Activated naive CD4-positive, alpha-beta T cell treated with anti-CD3 and anti-CD28 coated beads for 36 hours (primary cell): ENCODE measurements around the gene FGGY. TPM values are rescaled to one million over a fixed set of nuclear protein-coding genes. Genes with fewer than 3 reads are reported as not detected.
"Not testable (repeated sequence)": the region's sequence is repeated elsewhere in the genome, so short reads cannot be mapped to it uniquely, and the experiment has no call there.

Source experiments
- CTCF ChIA-PET: fragments of 350-600 bp; sonication (Branson Sonifier 250); formaldehyde crosslinking; loops from one replicate; lab custom pipeline; 2021; ENCODE audit warnings: antibody characterized with exemption; lab: Charles Lee
- DNase-seq: peaks from one replicate; pipeline ENCODE4 v3.0.0-alpha.2; 2020
- H3K27ac Mint-ChIP-seq: one replicate; pipeline ENCODE4 v1.8.0; 2021; ENCODE audit warnings: mild to moderate bottlenecking, mixed read lengths
- H3K27me3 Mint-ChIP-seq: one replicate; pipeline ENCODE4 v1.8.0; 2021; ENCODE audit warnings: low read depth, mixed read lengths
- H3K36me3 Mint-ChIP-seq: one replicate; pipeline ENCODE4 v1.8.0; 2021; ENCODE audit warnings: low read depth, mixed read lengths
- H3K4me1 Mint-ChIP-seq: one replicate; pipeline ENCODE4 v1.8.0; 2021; ENCODE audit warnings: low read depth, mixed read lengths
- H3K4me3 Mint-ChIP-seq: one replicate; pipeline ENCODE4 v1.8.0; 2021; ENCODE audit warnings: mild to moderate bottlenecking, moderate library complexity, mixed read lengths
- H3K9me3 Mint-ChIP-seq: one replicate; pipeline ENCODE4 v1.8.0; 2021; ENCODE audit warnings: mixed read lengths
- intact Hi-C: fragments of 100-400 bp; cut with micrococcal nuclease; formaldehyde crosslinking; loops from one replicate; pipeline ENCODE4 v1.15.1; 2023
- total RNA-seq, 2 experiments: library from RNA; stranded (reverse); gene quantifications; one replicate each; pipeline ENCODE4 v1.2.3, GENCODE V29; 2021

The FGGY gene
- total RNA-seq, 2 experiments from 2014 or later: 9.8 to 10.9 TPM

GRCh38 chr1:59732214-59732955 is 435.5 kb downstream of the FGGY start:
- H3K36me3 Mint-ChIP-seq: peaks cover 13% of the 10 kb centered on the region
- no peaks in the 10 kb centered on the region for H3K27me3 Mint-ChIP-seq
- intact Hi-C loops: no loop called here
- H3K27ac Mint-ChIP-seq: no peak overlapping the region
- no peak overlapping the region for H3K4me3 Mint-ChIP-seq
- CTCF ChIA-PET: interaction anchor here (1.5 kb wide), 1 partner anchor 33 kb away, joined by 4 read pairs; no protein-coding TSS in a partner anchor
- DNase-seq: no peak
- peaks cover 8% of the 10 kb centered on the region for H3K9me3 Mint-ChIP-seq
- H3K4me1 Mint-ChIP-seq: peaks cover 13% of the 10 kb centered on the region

DNA sequence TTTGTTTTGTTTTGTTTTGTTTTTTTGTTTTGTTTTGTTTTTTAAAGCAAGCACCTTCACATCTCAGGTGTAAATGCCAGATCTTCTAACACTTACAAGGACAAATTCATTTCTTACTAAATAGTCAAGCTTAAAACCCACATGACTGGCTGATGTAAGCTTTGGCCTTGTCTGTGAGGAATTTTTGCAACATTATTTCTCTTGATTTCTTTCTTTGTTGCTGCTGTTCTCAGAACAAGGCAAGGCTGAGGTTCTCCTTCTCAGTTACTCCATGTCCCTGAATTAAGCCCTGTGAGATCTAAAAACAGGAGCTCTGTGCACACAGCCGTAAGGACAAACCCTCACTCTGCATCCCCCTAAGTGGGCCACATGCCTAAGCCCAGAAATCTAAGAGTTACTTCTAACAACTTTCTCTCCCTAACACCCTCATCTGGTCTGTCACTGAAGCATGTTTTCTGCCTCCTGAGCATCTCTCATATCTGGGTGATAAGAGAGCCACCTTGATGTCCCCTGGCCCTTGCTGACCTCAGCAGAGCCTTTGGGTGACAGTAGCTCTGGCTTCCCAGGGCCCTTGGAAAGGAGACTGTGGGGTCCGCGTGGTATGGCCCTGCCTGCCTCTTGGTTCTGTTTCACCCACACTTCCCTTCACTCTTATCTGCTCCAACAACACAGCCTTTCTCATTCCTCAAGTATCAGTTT is 436.7 kb downstream of the FGGY start:
- DNase-seq: no peak
- Mint-ChIP-seq H3K36me3 (peaks cover 13% of the 10 kb centered on the region), H3K9me3 (peaks cover 8% of the 10 kb centered on the region), H3K27ac (no peak overlapping the region), H3K27me3 (no peaks in the 10 kb centered on the region), H3K4me3 (no peak overlapping the region), H3K4me1 (peaks cover 13% of the 10 kb centered on the region)
- CTCF ChIA-PET: interaction anchor here (0.6 kb wide), 1 partner anchor 214 kb away, joined by 3 read pairs; no protein-coding TSS in a partner anchor
- intact Hi-C loops: no loop called here

DNA sequence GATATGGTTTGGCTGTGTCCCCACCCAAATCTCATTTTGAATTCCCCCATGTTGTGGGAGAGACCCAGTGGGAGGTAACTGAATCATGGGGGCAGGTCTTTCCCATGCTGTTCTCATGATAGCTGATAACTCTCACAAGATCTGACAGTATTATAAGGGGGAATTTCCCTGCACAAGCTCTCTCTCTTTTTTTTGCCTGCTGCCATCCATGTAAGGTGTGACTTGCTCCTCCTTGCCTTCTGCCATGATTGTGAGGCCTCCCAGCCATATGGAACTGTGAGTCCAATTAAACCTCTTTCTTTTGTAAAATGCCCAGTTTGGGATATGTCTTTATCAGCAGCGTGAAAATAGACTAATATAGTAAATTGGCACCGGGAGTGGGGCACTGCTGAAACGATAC is 439.0 kb downstream of the FGGY start:
- intact Hi-C loops, H3K27ac Mint-ChIP-seq, H3K4me3 Mint-ChIP-seq, DNase-seq, H3K27me3 Mint-ChIP-seq, H3K9me3 Mint-ChIP-seq: not testable (repeated sequence)
- peaks cover 11% of the 10 kb centered on the region for H3K4me1 Mint-ChIP-seq
- peaks cover 13% of the 10 kb centered on the region for H3K36me3 Mint-ChIP-seq
- CTCF ChIA-PET: interaction anchor here (0.6 kb wide), 2 partner anchors 277 to 1261 kb away, joined by 3 to 4 read pairs; no protein-coding TSS in a partner anchor

DNA sequence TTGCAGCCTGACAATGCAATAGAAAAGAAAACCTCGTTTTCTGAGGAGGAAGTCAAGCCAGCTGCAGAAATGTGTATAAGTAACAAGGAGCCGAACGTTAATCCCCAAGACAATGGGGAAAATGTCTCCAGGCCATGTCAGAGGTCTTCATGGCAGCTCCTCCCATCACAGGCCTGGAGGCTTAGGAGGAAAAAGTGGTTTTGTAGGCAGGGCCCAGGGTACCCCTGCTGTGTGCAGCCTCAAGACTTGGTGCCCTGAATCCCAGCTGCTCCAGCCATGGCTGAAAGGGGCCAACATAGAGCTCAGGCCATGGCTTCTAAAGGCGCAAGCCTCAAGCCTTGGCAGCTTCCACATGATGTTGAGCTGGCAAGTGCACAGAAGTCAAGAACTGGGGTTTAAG is 439.9 kb downstream of the FGGY start:
- CTCF ChIA-PET: interaction anchor here (0.8 kb wide), 1 partner anchor 22 kb away, joined by 3 read pairs; no protein-coding TSS in a partner anchor
- Mint-ChIP-seq H3K9me3 (peaks cover 8% of the 10 kb centered on the region), H3K27me3 (no peaks in the 10 kb centered on the region), H3K36me3 (peaks cover 14% of the 10 kb centered on the region), H3K4me1 (peaks cover 3% of the 10 kb centered on the region), H3K4me3 (no peak overlapping the region), H3K27ac (no peak overlapping the region)
- intact Hi-C loops: no loop called here
- no peak for DNase-seq

GRCh38 chr1:59737638-59738037 is 440.7 kb downstream of the FGGY start:
- Mint-ChIP-seq H3K27me3 (no peaks in the 10 kb centered on the region), H3K4me1 (no peaks in the 10 kb centered on the region), H3K36me3 (peaks cover 14% of the 10 kb centered on the region), H3K4me3 (no peak overlapping the region), H3K9me3 (peaks cover 8% of the 10 kb centered on the region), H3K27ac (no peak overlapping the region)
- CTCF ChIA-PET: no interaction called here
- intact Hi-C loops: no loop called here
- DNase-seq: no peak

- no peak overlapping the region for H3K27ac Mint-ChIP-seq
- intact Hi-C loops: no loop called here
- CTCF ChIA-PET: no interaction called here
- DNase-seq: no peak
- H3K27me3 Mint-ChIP-seq: no peaks in the 10 kb centered on the region
- H3K4me1 Mint-ChIP-seq: no peaks in the 10 kb centered on the region
- no peak overlapping the region for H3K4me3 Mint-ChIP-seq
- peaks cover 14% of the 10 kb centered on the region for H3K36me3 Mint-ChIP-seq
- peaks cover 8% of the 10 kb centered on the region for H3K9me3 Mint-ChIP-seq
Measured at GRCh38 chr1:59738152-59738551, 441.3 kb downstream of the FGGY start.

DNA sequence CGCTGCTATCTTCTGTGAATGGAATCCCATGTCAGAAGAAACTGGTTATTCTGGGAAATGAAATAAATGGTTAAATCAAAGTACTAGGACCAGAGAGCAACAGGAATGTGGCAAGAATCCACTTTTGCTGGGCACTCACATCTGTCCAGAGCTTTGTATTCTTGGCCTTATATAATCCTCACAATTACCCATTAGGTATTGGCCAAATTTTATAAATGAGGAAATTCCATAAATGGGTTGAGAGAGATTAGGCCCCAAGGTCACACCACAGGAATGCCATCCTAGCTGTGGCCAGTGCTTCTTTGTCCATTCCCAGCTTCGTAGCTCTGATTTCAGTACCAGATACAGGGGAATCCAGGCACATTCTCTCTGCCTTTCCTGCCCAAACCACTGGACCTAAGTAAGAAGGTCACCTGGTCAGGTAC is 441.7 kb downstream of the FGGY start:
- Mint-ChIP-seq H3K4me3 (no peak overlapping the region), H3K9me3 (peaks cover 8% of the 10 kb centered on the region), H3K4me1 (no peaks in the 10 kb centered on the region), H3K27me3 (no peaks in the 10 kb centered on the region), H3K36me3 (peaks cover 14% of the 10 kb centered on the region), H3K27ac (no peak overlapping the region)
- intact Hi-C loops: no loop called here
- DNase-seq: no peak
- CTCF ChIA-PET: no interaction called here

DNA sequence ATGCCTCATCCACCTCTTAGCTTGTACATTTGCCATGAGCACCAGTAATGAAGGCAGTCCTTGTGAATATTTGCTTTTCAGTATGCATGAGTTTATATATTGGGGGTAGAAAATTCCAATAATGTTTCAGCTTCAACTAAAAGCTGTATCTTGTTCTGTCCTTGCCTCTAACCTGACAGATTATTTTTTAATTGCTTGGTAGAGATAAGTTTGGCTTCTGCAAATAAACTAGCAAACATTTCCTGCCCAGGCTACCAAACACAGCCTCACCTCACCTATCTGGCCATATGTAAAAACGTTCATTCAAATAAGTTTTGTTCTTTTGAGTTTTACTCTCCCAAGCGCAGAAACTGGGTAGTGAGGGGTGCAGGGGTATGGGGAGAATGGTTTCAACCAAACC is 442.2 kb downstream of the FGGY start:
- Mint-ChIP-seq H3K4me1 (no peaks in the 10 kb centered on the region), H3K4me3 (no peak overlapping the region), H3K9me3 (peaks cover 8% of the 10 kb centered on the region), H3K27me3 (no peaks in the 10 kb centered on the region), H3K36me3 (peaks cover 14% of the 10 kb centered on the region), H3K27ac (no peak overlapping the region)
- no peak for DNase-seq
- intact Hi-C loops: no loop called here
- CTCF ChIA-PET: interaction anchor here (1.6 kb wide), 1 partner anchor 20 kb away, joined by 8 read pairs; no protein-coding TSS in a partner anchor

DNA sequence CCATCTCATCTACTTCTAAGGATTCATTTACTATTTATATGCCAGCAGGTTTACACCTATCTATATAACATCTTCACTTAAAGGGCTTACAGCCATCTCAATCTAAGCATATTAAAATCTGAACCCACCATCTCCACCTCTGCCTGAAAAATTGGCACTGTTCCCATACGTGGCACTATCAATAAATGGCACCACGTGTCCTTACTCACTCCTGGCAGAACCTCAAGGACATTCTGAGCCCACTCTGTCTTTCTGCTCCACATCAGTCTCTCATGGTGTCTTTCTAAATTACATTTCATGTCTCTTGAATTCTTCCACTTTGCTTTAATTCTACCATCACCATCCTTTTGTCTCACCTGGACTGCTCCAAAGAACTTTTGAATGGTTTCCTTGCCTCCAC is 445.6 kb downstream of the FGGY start:
- CTCF ChIA-PET: no interaction called here
- H3K36me3 Mint-ChIP-seq: peaks cover 1% of the 10 kb centered on the region

GRCh38 chr1:59743324-59744091 is 446.6 kb downstream of the FGGY start:
- DNase-seq: no peak
- no peaks in the 10 kb centered on the region for H3K4me1 Mint-ChIP-seq
- no peaks in the 10 kb centered on the region for H3K27me3 Mint-ChIP-seq
- H3K9me3 Mint-ChIP-seq: no peaks in the 10 kb centered on the region
- peaks cover 1% of the 10 kb centered on the region for H3K36me3 Mint-ChIP-seq
- CTCF ChIA-PET: no interaction called here
- no peak overlapping the region for H3K4me3 Mint-ChIP-seq
- H3K27ac Mint-ChIP-seq: no peak overlapping the region
- intact Hi-C loops: no loop called here

More for the DNA sequence above, 445.6 kb downstream of the FGGY start:
- DNase-seq: no peak
- Mint-ChIP-seq H3K9me3 (no peaks in the 10 kb centered on the region), H3K4me3 (no peak overlapping the region), H3K27me3 (no peaks in the 10 kb centered on the region), H3K4me1 (no peaks in the 10 kb centered on the region), H3K27ac (no peak overlapping the region)
- intact Hi-C loops: no loop called here

DNA sequence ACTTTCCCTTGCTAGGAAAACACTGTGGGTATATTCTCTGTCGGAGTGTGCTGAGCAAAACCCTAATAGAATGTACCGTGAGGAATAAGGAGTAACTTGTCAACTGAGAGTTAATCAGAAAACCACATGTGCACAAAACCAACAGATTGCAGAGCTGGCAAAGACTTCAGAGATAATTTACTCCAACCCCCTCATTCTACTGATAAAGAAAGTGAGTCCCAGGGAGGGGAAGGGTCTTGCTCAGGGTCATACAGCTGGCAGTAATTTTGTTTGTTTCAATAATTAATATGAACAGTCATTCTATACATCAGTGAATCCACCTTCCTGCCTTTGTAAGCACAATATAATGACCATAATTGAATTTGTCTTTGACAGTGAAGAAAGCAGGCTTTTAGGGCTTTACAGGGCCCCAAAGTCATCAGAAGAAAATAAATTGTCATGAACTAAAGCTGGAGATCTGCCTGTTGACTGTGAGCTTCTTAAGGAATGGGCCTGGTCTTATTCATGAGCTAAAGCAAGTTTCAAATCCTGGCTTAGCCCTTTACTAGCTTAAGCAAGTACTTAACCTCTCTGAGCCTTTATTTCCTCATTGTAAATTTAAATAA is 450.6 kb downstream of the FGGY start:
- Mint-ChIP-seq H3K36me3 (no peaks in the 10 kb centered on the region), H3K27me3 (no peaks in the 10 kb centered on the region), H3K9me3 (no peaks in the 10 kb centered on the region), H3K27ac (no peak overlapping the region), H3K4me1 (peaks cover 6% of the 10 kb centered on the region), H3K4me3 (no peak overlapping the region)
- no peak for DNase-seq
- intact Hi-C loops: no loop called here
- CTCF ChIA-PET: interaction anchor here (1.0 to 1.1 kb wide), 2 partner anchors 10 to 12 kb away, joined by 3 read pairs; no protein-coding TSS in a partner anchor

GRCh38 chr1:59748123-59748522 is 451.2 kb downstream of the FGGY start:
- peaks cover 6% of the 10 kb centered on the region for H3K4me1 Mint-ChIP-seq
- intact Hi-C loops: no loop called here
- H3K27me3 Mint-ChIP-seq: no peaks in the 10 kb centered on the region
- no peaks in the 10 kb centered on the region for H3K36me3 Mint-ChIP-seq
- CTCF ChIA-PET: interaction anchor here (1.1 to 1.6 kb wide), 2 partner anchors 10 to 11 kb away, joined by 3 to 8 read pairs; no protein-coding TSS in a partner anchor
- no peak overlapping the region for H3K27ac Mint-ChIP-seq
- H3K9me3 Mint-ChIP-seq: no peaks in the 10 kb centered on the region
- no peak for DNase-seq
- no peak overlapping the region for H3K4me3 Mint-ChIP-seq
